Stimulated activated CD8-positive, alpha-beta memory T cell treated with anti-CD3 and anti-CD28 coated beads, Interleukin-7, amount 100 ng/mL, for 1 hour (primary cell): Measurements from ENCODE around the gene RNF186.

Experiments
- DNase-seq, 2 donors: peaks; one replicate each; pipeline ENCODE4 v3.0.0-alpha.2; 2020; ENCODE audit warnings: low read depth in 2 of 2

Gene RNF186

DNA sequence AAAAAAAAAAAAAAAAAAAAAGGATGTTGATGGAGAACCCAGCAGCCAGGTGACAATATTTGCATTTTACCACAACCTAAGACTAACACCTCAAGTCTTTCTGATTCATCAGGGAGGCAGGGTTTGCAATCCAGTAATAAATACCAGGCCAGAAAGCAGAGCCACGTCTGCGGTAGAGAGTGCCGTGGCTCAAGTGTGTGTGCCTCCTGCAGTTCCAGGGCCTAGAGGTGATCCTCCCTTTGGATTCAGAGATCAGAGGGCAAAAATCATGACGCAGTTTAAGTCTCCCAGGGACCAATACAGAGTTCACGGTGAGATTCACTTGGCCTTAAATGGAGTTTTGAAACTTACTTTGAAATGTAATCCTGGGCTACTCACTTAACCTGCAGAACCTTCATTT is 50.2 kb downstream of the RNF186 start:
- no peak for DNase-seq
